Right lung (tissue), 5 donors: ENCODE measurements around the gene INHA. TPM values are rescaled to one million over a fixed set of nuclear protein-coding genes. Genes with fewer than 3 reads are reported as not detected.

ENCODE experiments used
- DNase-seq, 2 donors: peaks; one replicate each; pipeline ENCODE4 v3.0.0-alpha.2; 2013
- polyA plus RNA-seq, 5 donors: library from polyadenylated mRNA; unstranded; fragments of 120-200 nt; gene quantifications; one replicate each; pipeline versions ENCODE4 v1.2.1 to v1.2.3, GENCODE V29; 2013; ENCODE audit warnings: inconsistent platforms in 1 of 5, low replicate concordance in 1 of 5; ENCODE audit not compliant: insufficient read length in 5 of 5, insufficient read depth in 1 of 5

INHA gene
- polyA plus RNA-seq, 5 donors = 0.50 to 1.6 (median 0.90) TPM

- no peak for DNase-seq
Observed at GRCh38 chr2:219573166-219573565, 1.1 kb downstream of the INHA start.

- DNase-seq = no peak
Observed at GRCh38 chr2:219574484-219575311, 2.6 kb downstream of the INHA start.

- DNase-seq = no peak
Observed at GRCh38 chr2:219575566-219576504, 3.7 kb downstream of the INHA start.

- peak; percentile 52 to 61 for DNase-seq
Observed at GRCh38 chr2:219576505-219577388, 4.6 kb downstream of the INHA start.

GRCh38 chr2:219578811-219579613 is 6.9 kb downstream of the INHA start:
- DNase-seq = no peak

GRCh38 chr2:219581346-219581745 is 9.2 kb downstream of the INHA start:
- DNase-seq = no peak

GRCh38 chr2:219591091-219591490 is 19.0 kb downstream of the INHA start:
- DNase-seq = no peak

GRCh38 chr2:219592736-219593135 is 20.6 kb downstream of the INHA start:
- peak; percentile 41 to 65 for DNase-seq

GRCh38 chr2:219593154-219593553 is 21.0 kb downstream of the INHA start:
- DNase-seq = no peak

GRCh38 chr2:219595256-219595655 is 23.1 kb downstream of the INHA start:
- DNase-seq = peak; percentile 72 to 77

- no peak for DNase-seq
Observed at GRCh38 chr2:219596954-219597551, 24.9 kb downstream of the INHA start.

GRCh38 chr2:219597552-219598307 is 25.6 kb downstream of the INHA start, which contains the start of gene STK11IP:
TSS of gene STK11IP (plus strand) at chr2:219597857. CDS start at chr2:219598120, 263 bp downstream.
- DNase-seq = peak; percentile 98

- no peak for DNase-seq
Observed at GRCh38 chr2:219598308-219599078, 26.4 kb downstream of the INHA start.

GRCh38 chr2:219603771-219604170 is 31.7 kb downstream of the INHA start:
- DNase-seq = no peak

- no peak for DNase-seq
Observed at GRCh38 chr2:219605607-219605954, 33.5 kb downstream of the INHA start.

- no peak for DNase-seq
Observed at GRCh38 chr2:219607931-219608330, 35.8 kb downstream of the INHA start.

- DNase-seq = no peak
Observed at GRCh38 chr2:219608399-219608964, 36.4 kb downstream of the INHA start.

- DNase-seq = no peak
Observed at GRCh38 chr2:219609149-219609750, 37.1 kb downstream of the INHA start.
